Liver (tissue), 2 donors: ENCODE measurements around the gene ITGB6.

Experiments used
- REST ChIP-seq: IDR thresholded peaks from 2 replicates; pipeline ENCODE4 v1.6.1; 2016; ENCODE audit warnings: antibody characterized with exemption, mild to moderate bottlenecking
- TF ChIP-seq, protein P1 (sequence below): fragments of 150-350 bp; IDR thresholded peaks from 2 replicates; pipeline ENCODE4 v1.5.1; 2017; ENCODE audit warnings: improper control_type of control experiment, low read depth, low read length; ENCODE audit not compliant: missing input control
- donor health status: healthy.

DNA sequence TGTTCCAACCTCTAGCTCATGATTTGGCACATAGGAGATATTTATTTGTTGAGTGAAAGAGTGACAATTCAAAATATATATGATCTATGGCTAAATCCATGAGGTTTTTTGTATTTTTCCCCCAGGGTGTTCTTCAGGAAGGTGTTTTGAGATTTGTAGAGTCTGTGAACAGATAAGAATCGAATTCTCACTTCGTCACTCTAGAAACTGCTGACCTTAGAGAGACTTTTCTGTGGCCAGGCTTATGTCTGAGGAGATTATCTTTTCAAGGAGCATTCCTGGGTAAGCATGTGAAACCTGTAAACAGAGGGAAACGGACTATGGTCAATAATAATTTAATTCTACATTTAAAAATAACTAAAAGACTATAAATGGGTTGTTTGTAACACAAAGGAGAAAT, 849 bp upstream of the ITGB6 start:
- TF ChIP-seq REST, result no peak
- TF ChIP-seq, protein P1, sequence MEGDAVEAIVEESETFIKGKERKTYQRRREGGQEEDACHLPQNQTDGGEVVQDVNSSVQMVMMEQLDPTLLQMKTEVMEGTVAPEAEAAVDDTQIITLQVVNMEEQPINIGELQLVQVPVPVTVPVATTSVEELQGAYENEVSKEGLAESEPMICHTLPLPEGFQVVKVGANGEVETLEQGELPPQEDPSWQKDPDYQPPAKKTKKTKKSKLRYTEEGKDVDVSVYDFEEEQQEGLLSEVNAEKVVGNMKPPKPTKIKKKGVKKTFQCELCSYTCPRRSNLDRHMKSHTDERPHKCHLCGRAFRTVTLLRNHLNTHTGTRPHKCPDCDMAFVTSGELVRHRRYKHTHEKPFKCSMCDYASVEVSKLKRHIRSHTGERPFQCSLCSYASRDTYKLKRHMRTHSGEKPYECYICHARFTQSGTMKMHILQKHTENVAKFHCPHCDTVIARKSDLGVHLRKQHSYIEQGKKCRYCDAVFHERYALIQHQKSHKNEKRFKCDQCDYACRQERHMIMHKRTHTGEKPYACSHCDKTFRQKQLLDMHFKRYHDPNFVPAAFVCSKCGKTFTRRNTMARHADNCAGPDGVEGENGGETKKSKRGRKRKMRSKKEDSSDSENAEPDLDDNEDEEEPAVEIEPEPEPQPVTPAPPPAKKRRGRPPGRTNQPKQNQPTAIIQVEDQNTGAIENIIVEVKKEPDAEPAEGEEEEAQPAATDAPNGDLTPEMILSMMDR, result no peak
